MV-4-11 (cell line): ENCODE measurements around the gene UBR1.
A peak's percentile ranks its signal among the peaks of the same experiment; 100 is the strongest.

Source experiments
- DNase-seq: peaks from one replicate; lab custom pipeline; 2025; lab: John Stamatoyannopoulos, UW

Gene UBR1

GRCh38 chr15:43107751-43108150 is 1.9 kb upstream of the UBR1 start:
- DNase-seq, result peak; percentile 29

GRCh38 chr15:43106486-43106829 is 620 bp upstream of the UBR1 start:
- DNase-seq, result no peak

GRCh38 chr15:43105077-43105736 is 631 bp downstream of the UBR1 start:
- no peak for DNase-seq

GRCh38 chr15:43104426-43104825 is 1.4 kb downstream of the UBR1 start:
- no peak for DNase-seq

- no peak for DNase-seq
Observed at GRCh38 chr15:43103907-43104306, 1.9 kb downstream of the UBR1 start.

GRCh38 chr15:43102187-43102586 is 3.7 kb downstream of the UBR1 start:
- DNase-seq, result no peak

- no peak for DNase-seq
Observed at GRCh38 chr15:43100971-43101370, 4.9 kb downstream of the UBR1 start.

GRCh38 chr15:43099105-43099845 is 6.6 kb downstream of the UBR1 start:
- DNase-seq, result no peak

- no peak for DNase-seq
Observed at GRCh38 chr15:43096411-43096810, 9.4 kb downstream of the UBR1 start.

- no peak for DNase-seq
Observed at GRCh38 chr15:43095708-43096347, 10.0 kb downstream of the UBR1 start.

- DNase-seq, result no peak
Observed at GRCh38 chr15:43095243-43095642, 10.6 kb downstream of the UBR1 start.

- DNase-seq, result no peak
Observed at GRCh38 chr15:43094416-43095030, 11.3 kb downstream of the UBR1 start.

GRCh38 chr15:43093026-43093425 is 12.8 kb downstream of the UBR1 start:
- DNase-seq, result peak; percentile 90

- no peak for DNase-seq
Observed at GRCh38 chr15:43091859-43092258, 14.0 kb downstream of the UBR1 start.

GRCh38 chr15:43086551-43086950 is 19.3 kb downstream of the UBR1 start:
- DNase-seq, result no peak

GRCh38 chr15:43085921-43086320 is 19.9 kb downstream of the UBR1 start:
- no peak for DNase-seq

GRCh38 chr15:43082509-43082908 is 23.3 kb downstream of the UBR1 start:
- no peak for DNase-seq

GRCh38 chr15:43081283-43081682 is 24.6 kb downstream of the UBR1 start:
- no peak for DNase-seq

GRCh38 chr15:43071451-43071850 is 34.4 kb downstream of the UBR1 start:
- DNase-seq, result no peak

- no peak for DNase-seq
Observed at GRCh38 chr15:43070893-43071292, 34.9 kb downstream of the UBR1 start.

- DNase-seq, result no peak
Observed at GRCh38 chr15:43070249-43070648, 35.6 kb downstream of the UBR1 start.

- no peak for DNase-seq
Observed at GRCh38 chr15:43067717-43068461, 37.9 kb downstream of the UBR1 start.
